Panc1 (cell line): ENCODE data around the gene FREM3. TPM values are rescaled to one million over a fixed set of nuclear protein-coding genes. Genes with fewer than 3 reads are reported as not detected.
"Not testable (repeated sequence)": the region's sequence is repeated elsewhere in the genome, so short reads cannot be mapped to it uniquely, and the experiment has no call there.

ENCODE experiments used
- ATAC-seq: fragments of 200-7000 bp; cut with Tn5 transposase; 2 replicates; pipeline ENCODE4 v1.9.1; 2020; ENCODE audit warnings: mild to moderate bottlenecking, moderate library complexity
- BruUV-seq: library from RNA; stranded (reverse); fragments of 400-500 nt; replicated peaks from 2 replicates; lab custom pipeline; 2021; lab: Mats Ljungman, UMichigan
- CTCF ChIA-PET: fragments of 300-600 bp; sonication (Branson Sonifier 250); formaldehyde crosslinking; loops from one replicate; lab custom pipeline; 2022; ENCODE audit warnings: antibody characterized with exemption; lab: Charles Lee
- POLR2A ChIA-PET: fragments of 300-600 bp; sonication (Branson Sonifier 250); formaldehyde crosslinking; loops from one replicate; lab custom pipeline; 2022; ENCODE audit warnings: antibody characterized with exemption; lab: Charles Lee
- DNase-seq: peaks from one replicate; pipeline ENCODE4 v3.0.0-alpha.2; 2010; ENCODE audit warnings: low read depth, low spot score
- H3K27ac ChIP-seq: 2 replicates; pipeline ENCODE4 v1.5.1; 2011; ENCODE audit warnings: mild to moderate bottlenecking, low read length, inconsistent platforms
- H3K27me3 ChIP-seq: fragments of 200-500 bp; sonication (Bioruptor generic); 2 replicates; pipeline ENCODE4 v1.6.0; 2014; ENCODE audit warnings: low read length, inconsistent platforms; ENCODE audit not compliant: control insufficient read depth, insufficient read depth
- H3K36me3 ChIP-seq: fragments of 200-500 bp; sonication (Bioruptor generic); 2 replicates; pipeline ENCODE4 v1.5.1; 2014; ENCODE audit warnings: inconsistent platforms, mild to moderate bottlenecking, low read length, moderate library complexity; ENCODE audit not compliant: control insufficient read depth, insufficient read depth
- H3K4me1 ChIP-seq: 2 replicates; pipeline ENCODE4 v1.5.1; 2011; ENCODE audit warnings: inconsistent platforms, mild to moderate bottlenecking, low read length, moderate library complexity; ENCODE audit not compliant: control insufficient read depth, insufficient read depth
- H3K4me3 ChIP-seq, 2 experiments: 2 replicates each; pipeline ENCODE4 v1.5.1; 2011 to 2012; ENCODE audit warnings: low read depth in 2 of 2, low read length in 2 of 2, mild to moderate bottlenecking in 2 of 2, inconsistent platforms in 1 of 2, moderate library complexity in 1 of 2
- H3K9me3 ChIP-seq: fragments of 200-500 bp; sonication (Bioruptor generic); 2 replicates; pipeline ENCODE4 v1.5.1; 2014; ENCODE audit warnings: low read depth, mild to moderate bottlenecking, inconsistent platforms, low read length, moderate library complexity; ENCODE audit not compliant: control insufficient read depth, insufficient read depth
- POLR2AphosphoS5 ChIP-seq: IDR thresholded peaks from 2 replicates; pipeline ENCODE4 v1.6.1; 2012; ENCODE audit warnings: mild to moderate bottlenecking, low read depth, low read length, moderate library complexity
- REST ChIP-seq, 2 experiments: IDR thresholded peaks; 2 replicates each; pipeline ENCODE4 v1.6.1; 2011 to 2012; ENCODE audit warnings: low read depth in 2 of 2, control low read depth in 1 of 2, low read length in 1 of 2, mild to moderate bottlenecking in 1 of 2, moderate library complexity in 1 of 2; ENCODE audit not compliant: insufficient read depth in 1 of 2
- SIN3A ChIP-seq: IDR thresholded peaks from 2 replicates; pipeline ENCODE4 v1.6.1; 2012; ENCODE audit warnings: low read depth, mild to moderate bottlenecking, low read length, moderate library complexity, borderline replicate concordance; ENCODE audit not compliant: insufficient read depth
- TCF7L2 ChIP-seq: IDR thresholded peaks from 2 replicates; pipeline ENCODE4 v1.6.1; 2011; ENCODE audit warnings: mild to moderate bottlenecking, low read depth, low read length, inconsistent platforms
- in situ Hi-C: cut with HindIII; loops from 2 replicates; pipeline ENCODE4 v1.10.0; 2016; ENCODE audit warnings: low sequenced_read_pairs, low pct_unique_long_range_greater_than_20kb
- intact Hi-C: fragments of 100-400 bp; cut with micrococcal nuclease; formaldehyde crosslinking; loops from one replicate; pipeline ENCODE4 v1.10.0; 2022; ENCODE audit not compliant: unreplicated experiment
- total RNA-seq: library from RNA; stranded (reverse); gene quantifications from one replicate; pipeline ENCODE4 v1.2.1, GENCODE V29; 2021; ENCODE audit not compliant: unreplicated experiment
- TF ChIP-seq, protein P1 (sequence below): fragments of 450-650 bp; IDR thresholded peaks from 2 replicates; pipeline ENCODE4 v1.5.1; 2017; ENCODE audit warnings: mild to moderate bottlenecking

The FREM3 gene
- total RNA-seq, 1 experiment from 2014 or later = not detected

- ATAC-seq, H3K36me3 ChIP-seq, DNase-seq, CTCF ChIA-PET, H3K27ac ChIP-seq, H3K27me3 ChIP-seq, H3K9me3 ChIP-seq, H3K4me1 ChIP-seq, BruUV-seq, H3K4me3 ChIP-seq, in situ Hi-C loops, intact Hi-C loops: not testable (repeated sequence)
- POLR2A ChIA-PET = interaction anchor here (0.6 kb wide), 1 partner anchor 28 kb away, joined by 3 read pairs; no protein-coding TSS in a partner anchor
These were observed 35.6 kb upstream of the FREM3 start for GRCh38 chr4:143736061-143736460.

DNA sequence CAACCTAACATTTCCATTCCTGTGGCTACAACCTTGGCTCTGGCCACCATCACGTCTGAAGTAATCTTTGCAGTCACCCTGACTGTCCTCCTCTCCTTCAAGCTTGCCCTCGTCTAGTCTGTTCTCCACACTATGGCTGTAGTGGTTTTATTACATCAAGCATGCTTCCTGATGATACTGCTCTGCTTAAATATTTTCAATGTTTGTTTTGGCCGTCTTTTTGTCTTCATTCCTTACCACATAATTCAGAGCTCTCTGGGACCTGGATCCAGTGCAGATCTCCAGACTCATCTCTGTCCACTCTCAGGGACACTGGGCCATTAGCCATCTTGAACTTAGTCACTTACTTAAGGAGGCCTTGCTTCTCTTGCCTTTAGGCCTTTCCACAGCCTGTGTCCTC lies 27.7 kb upstream of the FREM3 start:
- no peak overlapping the region for H3K27ac ChIP-seq
- no peak for DNase-seq

More for the DNA sequence above, 27.7 kb upstream of the FREM3 start:
- CTCF ChIA-PET = no interaction called here
- intact Hi-C loops = no loop called here
- no peak for ATAC-seq
- H3K4me3 ChIP-seq = no peak overlapping the region
- no peaks in the 10 kb centered on the region for H3K27me3 ChIP-seq
- no peaks in the 10 kb centered on the region for H3K36me3 ChIP-seq
- in situ Hi-C loops = no loop called here
- POLR2A ChIA-PET = no interaction called here
- no peaks in the 10 kb centered on the region for H3K4me1 ChIP-seq
- H3K9me3 ChIP-seq = no peaks in the 10 kb centered on the region
- no peak for TF ChIP-seq POLR2AphosphoS5
- TF ChIP-seq TCF7L2 = no peak
- TF ChIP-seq, protein P1, sequence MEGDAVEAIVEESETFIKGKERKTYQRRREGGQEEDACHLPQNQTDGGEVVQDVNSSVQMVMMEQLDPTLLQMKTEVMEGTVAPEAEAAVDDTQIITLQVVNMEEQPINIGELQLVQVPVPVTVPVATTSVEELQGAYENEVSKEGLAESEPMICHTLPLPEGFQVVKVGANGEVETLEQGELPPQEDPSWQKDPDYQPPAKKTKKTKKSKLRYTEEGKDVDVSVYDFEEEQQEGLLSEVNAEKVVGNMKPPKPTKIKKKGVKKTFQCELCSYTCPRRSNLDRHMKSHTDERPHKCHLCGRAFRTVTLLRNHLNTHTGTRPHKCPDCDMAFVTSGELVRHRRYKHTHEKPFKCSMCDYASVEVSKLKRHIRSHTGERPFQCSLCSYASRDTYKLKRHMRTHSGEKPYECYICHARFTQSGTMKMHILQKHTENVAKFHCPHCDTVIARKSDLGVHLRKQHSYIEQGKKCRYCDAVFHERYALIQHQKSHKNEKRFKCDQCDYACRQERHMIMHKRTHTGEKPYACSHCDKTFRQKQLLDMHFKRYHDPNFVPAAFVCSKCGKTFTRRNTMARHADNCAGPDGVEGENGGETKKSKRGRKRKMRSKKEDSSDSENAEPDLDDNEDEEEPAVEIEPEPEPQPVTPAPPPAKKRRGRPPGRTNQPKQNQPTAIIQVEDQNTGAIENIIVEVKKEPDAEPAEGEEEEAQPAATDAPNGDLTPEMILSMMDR = no peak
- no peak for TF ChIP-seq REST (IDR thresholded peaks at IDR 0.05; ENCODE audit: insufficient read depth in 1 of 2, low read depth in 2 of 2, low read length in 1 of 2)
- TF ChIP-seq SIN3A = no peak
- BruUV-seq = no TSS peak
